Heart left ventricle (tissue), 16 donors: Measurements from ENCODE around the gene SERTAD4. TPM values are rescaled to one million over a fixed set of nuclear protein-coding genes. Genes with fewer than 3 reads are reported as not detected.

Experiments
- ATAC-seq, 4 donors: fragments of 200-7000 bp; cut with Tn5 transposase; one replicate each; pipeline ENCODE4 v1.9.1; 2020 to 2022; ENCODE audit warnings: moderate library complexity in 4 of 4, mild to moderate bottlenecking in 3 of 4, moderate number of reproducible peaks in 1 of 4
- DNase-seq, 5 donors: peaks; one replicate each; pipeline ENCODE4 v3.0.0-alpha.2; 2020
- H3K27ac ChIP-seq, 12 donors: fragments of 200-600 bp; sonication (generic) in 4 of 12; one replicate each; pipeline versions ENCODE4 v1.5.0 to v1.8.0; 2016 to 2022; ENCODE audit warnings: mild to moderate bottlenecking in 2 of 12
- H3K27me3 ChIP-seq, 9 donors: fragments of 200-600 bp; sonication (generic) in 2 of 9; one replicate each; pipeline versions ENCODE4 v1.5.1 to v1.8.0; 2016 to 2022; ENCODE audit warnings: mild to moderate bottlenecking in 3 of 9
- H3K36me3 ChIP-seq, 9 donors: fragments of 200-600 bp; sonication (generic) in 2 of 9; one replicate each; pipeline versions ENCODE4 v1.5.0 to v1.8.0; 2018 to 2022; ENCODE audit warnings: mild to moderate bottlenecking in 2 of 9
- H3K4me1 ChIP-seq, 12 donors: fragments of 200-600 bp; sonication (generic) in 4 of 12; one replicate each; pipeline versions ENCODE4 v1.5.0 to v1.8.0; 2016 to 2022; ENCODE audit warnings: mild to moderate bottlenecking in 3 of 12
- H3K4me3 ChIP-seq, 12 donors: fragments of 200-600 bp; sonication (generic) in 4 of 12; one replicate each; pipeline versions ENCODE4 v1.5.0 to v1.8.0; 2017 to 2022; ENCODE audit warnings: mild to moderate bottlenecking in 9 of 12, moderate library complexity in 4 of 12
- H3K9me3 ChIP-seq, 12 donors: fragments of 200-600 bp; sonication (generic) in 4 of 12; one replicate each; pipeline versions ENCODE4 v1.5.0 to v1.8.0; 2016 to 2022; ENCODE audit warnings: mild to moderate bottlenecking in 1 of 12
- CTCF ChIP-seq, 12 donors: fragments of 200-600 bp; sonication (generic) in 4 of 12; IDR thresholded peaks; one replicate each; pipeline versions ENCODE4 v1.5.0 to v1.8.0; 2018 to 2022; ENCODE audit warnings: antibody characterized with exemption in 12 of 12, mild to moderate bottlenecking in 5 of 12
- POLR2A ChIP-seq, 2 donors: fragments of 450-650 bp; IDR thresholded peaks; one replicate each; pipeline ENCODE4 v1.6.1; 2017; ENCODE audit warnings: antibody characterized with exemption in 2 of 2, mild to moderate bottlenecking in 2 of 2, moderate library complexity in 2 of 2
- WGBS, 4 donors: extraction: QIAGEN DNeasy Blood & Tissue Kit in 2 of 4; methylation state at CpG; one replicate each; pipeline versions ENCODE4 v1.1.5 to v1.1.7; 2013 to 2018; 5-methylcytosine and 5-hydroxymethylcytosine counted together
- intact Hi-C, 10 donors: fragments of 100-400 bp; cut with DNase I; formaldehyde crosslinking; loops; one replicate each; pipeline versions ENCODE4 v1.11.1 to v1.14.2; 2022
- polyA plus RNA-seq, 2 donors: library from polyadenylated mRNA; stranded (reverse); fragments of 200-250 nt; gene quantifications; one replicate each; pipeline ENCODE4 v1.2.3, GENCODE V29; 2013
- total RNA-seq, 9 donors: library from RNA; depleted of rRNA in 2 of 9; stranded (reverse); fragments of >200 nt in 2 of 9; fragmentation: NEBNext Ultra II Directional in 3 of 9; extraction: Animal tissue kit (Norgen Biotek cat#: 25700) in 3 of 9; gene quantifications; one replicate each; pipeline versions ENCODE4 v1.1.0 to v1.2.4, GENCODE V29; 2016 to 2023
- donor health status: ischemic (EF 13 %, LVEDD 7.1; RV severe dilation, severe dysfunction).
- donor health status: healthy with polysubstance abuse.
- donor health status: DM: no; HTN: yes; CAD: no.
- donor health status: DM: no; HTN: no; CAD: no.
- donor health status: ischemic (EF 25% LVEDD 6.9; RV normal size, moderate dysfunction).
- donor health status: ischemic (EF 25% LVEDD 5.7; RV mildly dilated, moderate dysfunction).
- donor health status: healthy.
- donor health status: DM: yes; HTN: yes; CAD: no.
- donor health status: ischemic (EF 35%, LVEDD 5.7; RV mildly dilated, moderate dysfunction).
- donor health status: nonischemic (EF 11% LVEDD 7.7; RV severe dilation, severe dysfunction).
- donor health status: DM: yes; HTN: yes; CAD: no.
- donor health status: PGD.
- donor health status: ischemic (EF 29% LVEDD 5.4; RV normal size, mild dysfunction).
- donor health status: nonischemic (EF 23%, LVEDD 6.1; RV moderate dilation, normal function).

Gene SERTAD4
- total and polyA plus RNA-seq, 11 donors: 0.95 to 4.7 (median 2.4) TPM

- no peaks in the 10 kb centered on the region for H3K36me3 ChIP-seq
- no peak for DNase-seq
- intact Hi-C loops: loop anchor here in 6 of 10 donors (5.0 to 10.0 kb wide), 4 partner anchors 49 to 59 kb away; partner anchors contain the start of gene SERTAD4 (in 3 of the 6)
- peaks cover 0 to 33% (median 0%) of the 10 kb centered on the region in 9 donors for H3K27me3 ChIP-seq
- peaks cover 0 to 47% (median 17%) of the 10 kb centered on the region in 12 donors for H3K4me1 ChIP-seq
- 54 to 60% (median 56%) methylated on average over 8 of the region's 8 CpGs for WGBS, 4 donors
- no peaks in the 10 kb centered on the region for H3K9me3 ChIP-seq
- no peak overlapping the region for H3K4me3 ChIP-seq
- no peak for TF ChIP-seq POLR2A (IDR thresholded peaks at IDR 0.05)
- no peak for TF ChIP-seq CTCF (IDR thresholded peaks at IDR 0.05)
- H3K27ac ChIP-seq: peak overlapping the region in 7 of 12 donors; percentile 49 to 90 (median 85)
- ATAC-seq: no peak
Measured at GRCh38 chr1:210291081-210291764, 58.6 kb downstream of the SERTAD4 start.

GRCh38 chr1:210291786-210292230 is 59.2 kb downstream of the SERTAD4 start:
- peak overlapping the region in 11 of 12 donors; percentile 36 to 90 (median 76) for H3K27ac ChIP-seq
- no peaks in the 10 kb centered on the region for H3K36me3 ChIP-seq
- peaks cover 0 to 33% (median 0%) of the 10 kb centered on the region in 9 donors for H3K27me3 ChIP-seq
- intact Hi-C loops: loop anchor here in 6 of 10 donors (5.0 to 10.0 kb wide), 4 partner anchors 50 to 60 kb away; partner anchors contain the start of gene SERTAD4 (in 3 of the 6)
- WGBS, 4 donors: 20 to 34% (median 31%) methylated on average over 8 to 9 of the region's 9 CpGs
- H3K4me3 ChIP-seq: peak overlapping the region in 11 of 12 donors; percentile 29 to 60 (median 53)
- H3K9me3 ChIP-seq: no peaks in the 10 kb centered on the region
- peaks cover 0 to 47% (median 17%) of the 10 kb centered on the region in 12 donors for H3K4me1 ChIP-seq
- peak in 3 of 4 donors; percentile 1 to 53 (median 9) for ATAC-seq
- TF ChIP-seq POLR2A (IDR thresholded peaks at IDR 0.05) (no peak), CTCF (IDR thresholded peaks at IDR 0.05) (no peak)
- peak in 3 of 5 donors; percentile 24 to 36 (median 24) for DNase-seq

GRCh38 chr1:210292231-210292871 is 59.8 kb downstream of the SERTAD4 start:
- 2 to 7% (median 3%) methylated on average over 14 to 56 of the region's 56 CpGs for WGBS, 4 donors
- DNase-seq: peak; percentile 42 to 78 (median 62)
- peaks cover 0 to 47% (median 17%) of the 10 kb centered on the region in 12 donors for H3K4me1 ChIP-seq
- no peaks in the 10 kb centered on the region for H3K36me3 ChIP-seq
- no peaks in the 10 kb centered on the region for H3K9me3 ChIP-seq
- peak; percentile 66 to 77 (median 75) for ATAC-seq
- peak overlapping the region; percentile 24 to 60 (median 52) for H3K4me3 ChIP-seq
- TF ChIP-seq POLR2A (IDR thresholded peaks at IDR 0.05) (no peak), CTCF (IDR thresholded peaks at IDR 0.05) (peak in 10 of 12 donors; percentile 18 to 56 (median 36))
- peaks cover 0 to 33% (median 0%) of the 10 kb centered on the region in 9 donors for H3K27me3 ChIP-seq
- peak overlapping the region; percentile 36 to 90 (median 75) for H3K27ac ChIP-seq
- intact Hi-C loops: loop anchor here in 6 of 10 donors (5.0 to 10.0 kb wide), 4 partner anchors 50 to 60 kb away; partner anchors contain the start of gene SERTAD4 (in 3 of the 6)
